Left lung (tissue), 10 donors: Measurements from ENCODE around the gene C1orf185. TPM values are rescaled to one million over a fixed set of nuclear protein-coding genes. Genes with fewer than 3 reads are reported as not detected.

Experiments used
- ATAC-seq: fragments of 200-7000 bp; cut with Tn5 transposase; one replicate; pipeline ENCODE4 v1.9.1; 2020; ENCODE audit warnings: moderate library complexity
- DNase-seq, 4 donors: peaks; one replicate each; pipeline ENCODE4 v3.0.0-alpha.2; 2013 to 2020
- H3K27ac ChIP-seq, 2 donors: fragments of 200-600 bp; sonication (generic) in 1 of 2; one replicate each; pipeline versions ENCODE4 v1.5.0 to v1.8.0; 2020 to 2021
- H3K27me3 ChIP-seq, 2 donors: fragments of 200-600 bp; sonication (generic) in 1 of 2; one replicate each; pipeline versions ENCODE4 v1.5.0 to v1.8.0; 2020 to 2021
- H3K36me3 ChIP-seq, 2 donors: fragments of 200-600 bp; sonication (generic) in 1 of 2; one replicate each; pipeline versions ENCODE4 v1.5.0 to v1.8.0; 2020 to 2021
- H3K4me1 ChIP-seq, 2 donors: fragments of 200-600 bp; one replicate each; pipeline ENCODE4 v1.8.0; 2021
- H3K4me3 ChIP-seq, 2 donors: fragments of 200-600 bp; sonication (generic) in 1 of 2; one replicate each; pipeline versions ENCODE4 v1.5.0 to v1.8.0; 2020 to 2021; ENCODE audit warnings: mild to moderate bottlenecking in 1 of 2
- H3K9me3 ChIP-seq, 2 donors: fragments of 200-600 bp; sonication (generic) in 1 of 2; one replicate each; pipeline versions ENCODE4 v1.5.0 to v1.8.0; 2020 to 2021
- intact Hi-C, 2 donors: fragments of 100-400 bp; cut with DNase I; formaldehyde crosslinking; loops; one replicate each; pipeline versions ENCODE4 v1.11.2 to v1.14.2; 2022
- microRNA-seq, 2 donors: library from miRNA; unstranded; fragments of <30 nt; microRNA quantifications; one replicate each; pipeline ENCODE4, GENCODE V29; 2019
- polyA plus RNA-seq, 6 donors: library from polyadenylated mRNA; unstranded; fragments of 120-200 nt; gene quantifications; one replicate each; pipeline ENCODE4 v1.2.1, GENCODE V29; 2013; ENCODE audit not compliant: insufficient read length in 6 of 6
- total RNA-seq, 2 donors: library from RNA; stranded (reverse); fragmentation: NEBNext Ultra II Directional; extraction: Animal tissue kit (Norgen Biotek cat#: 25700); gene quantifications; one replicate each; pipeline ENCODE4 v1.2.1, GENCODE V29; 2021
- TF ChIP-seq, protein P1 (sequence below), 2 donors: fragments of 200-600 bp; sonication (generic) in 1 of 2; IDR thresholded peaks; one replicate each; pipeline versions ENCODE4 v1.5.0 to v1.8.0; 2021; ENCODE audit warnings: antibody characterized with exemption in 2 of 2
- donor health status: DM: no; HTN: yes; CAD: no.
- donor health status: DM: no; HTN: no; CAD: no.

The C1orf185 gene
- total and polyA plus RNA-seq, 8 donors, result not detected

DNA sequence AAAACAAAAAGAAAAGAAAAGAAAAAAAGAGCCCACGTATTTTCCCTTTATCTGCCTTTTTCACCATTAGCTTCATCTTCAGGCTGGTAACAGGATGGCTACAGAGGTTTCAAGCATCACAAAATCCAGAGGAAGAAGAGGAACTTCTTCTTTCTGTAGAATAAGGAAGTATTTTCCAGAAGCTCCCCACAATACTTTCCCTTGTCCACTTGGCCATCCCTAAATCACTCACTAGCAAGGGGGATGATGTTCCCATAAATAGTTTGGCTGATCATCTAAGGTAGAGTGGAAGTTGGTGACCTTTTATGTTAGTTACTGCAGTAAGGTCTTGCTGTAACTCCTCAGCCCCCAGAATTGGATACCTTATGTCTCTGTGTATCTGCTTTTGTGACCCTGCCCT lies 88.9 kb downstream of the C1orf185 start:
- DNase-seq (no peak), ATAC-seq (no peak)
- intact Hi-C loops, result no loop called here
- Histone ChIP-seq H3K36me3 (no peaks in the 10 kb centered on the region), H3K4me3 (no peak overlapping the region), H3K27ac (no peak overlapping the region), H3K4me1 (peaks cover 0 to 8% of the 10 kb centered on the region in 2 donors), H3K27me3 (no peaks in the 10 kb centered on the region), H3K9me3 (no peaks in the 10 kb centered on the region)
- TF ChIP-seq, protein P1, sequence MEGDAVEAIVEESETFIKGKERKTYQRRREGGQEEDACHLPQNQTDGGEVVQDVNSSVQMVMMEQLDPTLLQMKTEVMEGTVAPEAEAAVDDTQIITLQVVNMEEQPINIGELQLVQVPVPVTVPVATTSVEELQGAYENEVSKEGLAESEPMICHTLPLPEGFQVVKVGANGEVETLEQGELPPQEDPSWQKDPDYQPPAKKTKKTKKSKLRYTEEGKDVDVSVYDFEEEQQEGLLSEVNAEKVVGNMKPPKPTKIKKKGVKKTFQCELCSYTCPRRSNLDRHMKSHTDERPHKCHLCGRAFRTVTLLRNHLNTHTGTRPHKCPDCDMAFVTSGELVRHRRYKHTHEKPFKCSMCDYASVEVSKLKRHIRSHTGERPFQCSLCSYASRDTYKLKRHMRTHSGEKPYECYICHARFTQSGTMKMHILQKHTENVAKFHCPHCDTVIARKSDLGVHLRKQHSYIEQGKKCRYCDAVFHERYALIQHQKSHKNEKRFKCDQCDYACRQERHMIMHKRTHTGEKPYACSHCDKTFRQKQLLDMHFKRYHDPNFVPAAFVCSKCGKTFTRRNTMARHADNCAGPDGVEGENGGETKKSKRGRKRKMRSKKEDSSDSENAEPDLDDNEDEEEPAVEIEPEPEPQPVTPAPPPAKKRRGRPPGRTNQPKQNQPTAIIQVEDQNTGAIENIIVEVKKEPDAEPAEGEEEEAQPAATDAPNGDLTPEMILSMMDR (IDR thresholded peaks at IDR 0.05), result no peak

DNA sequence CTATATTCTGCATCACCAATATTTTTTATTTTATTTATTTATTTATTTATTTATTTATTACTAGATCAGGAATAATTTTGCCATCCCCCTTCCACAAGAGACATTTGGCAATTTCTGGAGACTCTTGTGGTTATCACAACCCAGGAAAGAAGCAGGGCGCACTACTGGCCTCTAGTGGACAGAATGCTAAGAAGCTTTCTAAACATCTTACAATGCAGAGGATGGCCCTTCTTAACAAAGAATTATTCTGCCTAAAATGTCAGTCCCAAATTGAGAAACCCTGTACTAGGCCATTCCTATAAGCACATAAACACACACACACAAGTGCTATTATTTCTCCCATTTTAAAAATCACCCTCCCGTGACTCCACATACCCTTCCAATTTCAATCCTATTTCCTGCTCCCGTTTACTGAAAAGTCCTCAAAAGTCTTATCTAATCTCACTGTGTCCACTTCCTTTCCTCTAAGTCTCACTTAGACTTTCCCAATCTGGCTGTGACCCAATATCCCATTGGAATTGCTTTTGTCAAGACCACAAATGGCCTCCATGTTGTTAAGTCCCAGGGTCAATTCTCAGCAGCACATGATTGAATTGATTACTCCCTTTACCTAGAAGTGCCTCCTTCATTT lies 90.3 kb downstream of the C1orf185 start:
- Histone ChIP-seq H3K27me3 (no peaks in the 10 kb centered on the region), H3K4me1 (peaks cover 0 to 8% of the 10 kb centered on the region in 2 donors), H3K4me3 (no peak overlapping the region), H3K9me3 (no peaks in the 10 kb centered on the region), H3K27ac (no peak overlapping the region), H3K36me3 (no peaks in the 10 kb centered on the region)
- ATAC-seq (peak; percentile 88), DNase-seq (peak in 3 of 4 donors; percentile 50 to 72 (median 58))
- TF ChIP-seq, protein P1 (IDR thresholded peaks at IDR 0.05), result peak; percentile 79 to 84
- intact Hi-C loops, result no loop called here

DNA sequence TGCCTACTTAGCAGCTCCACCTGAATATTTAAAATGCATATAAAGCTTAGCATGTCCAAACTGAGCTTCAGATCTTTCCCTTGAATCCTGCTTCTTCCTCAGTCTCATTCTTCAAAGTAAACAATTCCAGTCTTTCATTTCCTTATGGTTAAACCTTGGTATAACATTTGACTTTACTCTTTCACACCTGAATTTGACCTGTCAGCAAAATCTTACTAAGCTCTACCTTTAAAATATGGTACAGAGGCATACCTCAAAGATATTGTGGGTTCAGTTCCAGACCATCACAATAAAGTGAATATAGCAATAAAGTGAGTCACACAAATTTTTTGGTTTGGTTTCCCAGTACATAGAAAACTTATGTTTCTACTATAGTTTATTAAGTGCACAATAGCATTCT lies 91.5 kb downstream of the C1orf185 start:
- intact Hi-C loops, result no loop called here
- H3K4me1 ChIP-seq, result peaks cover 0 to 8% of the 10 kb centered on the region in 2 donors
- DNase-seq (no peak), ATAC-seq (no peak)
- H3K27me3 ChIP-seq, result no peaks in the 10 kb centered on the region
- TF ChIP-seq, protein P1 (IDR thresholded peaks at IDR 0.05), result no peak
- H3K27ac ChIP-seq, result no peak overlapping the region
- no peaks in the 10 kb centered on the region for H3K36me3 ChIP-seq
- no peak overlapping the region for H3K4me3 ChIP-seq
- H3K9me3 ChIP-seq, result no peaks in the 10 kb centered on the region

Small RNAs within 50 kb of the gene (microRNA-seq; reads per million reads assigned to microRNA genes)
- gene MIR4421, result 0 reads per million in 2 donors
- gene MIR6500, result 0 reads per million in 2 donors

Other genes with a start within 250 kb of the C1orf185 start
- 10 to 100 TPM; 47.4 to 58.3 TPM for gene FAF1, start 142.0 kb upstream of the C1orf185 start, total RNA-seq
- gene FAF1, start 142.0 kb upstream of the C1orf185 start, polyA plus RNA-seq, result 10 to 100 TPM; 49.3 to 56.2 (median 53.2) TPM
- 10 to 100 TPM; 12.3 to 16.4 TPM for gene CDKN2C, start 132.0 kb upstream of the C1orf185 start, total RNA-seq
- 10 to 100 TPM; 15.5 to 35.5 (median 21.3) TPM for gene CDKN2C, start 132.0 kb upstream of the C1orf185 start, polyA plus RNA-seq
- gene RNF11, start 134.0 kb downstream of the C1orf185 start, total RNA-seq, result 10 to 100 TPM; 90.1 to 97.4 TPM
- gene RNF11, start 134.0 kb downstream of the C1orf185 start, polyA plus RNA-seq, result 100 to 1,000 TPM in 2 of 6 donors, 10 to 100 TPM in 4; 96.4 to 114 (median 98.6) TPM
- 10 to 100 TPM; 40.8 to 44.6 TPM for gene TTC39A, start 228.3 kb downstream of the C1orf185 start, total RNA-seq
- gene TTC39A, start 228.3 kb downstream of the C1orf185 start, polyA plus RNA-seq, result 10 to 100 TPM in 2 of 6 donors, 1 to 10 TPM in 4; 8.0 to 16.0 (median 9.2) TPM